Amniotic epithelial cell (primary cell): ENCODE measurements around the gene METRN.

Experiments used
- DNase-seq: peaks from one replicate; pipeline ENCODE4 v3.0.0-alpha.2; 2010; ENCODE audit warnings: low read depth

METRN gene

GRCh38 chr16:709566-710499 lies 5.1 kb upstream of the METRN start:
- peak; percentile 78 for DNase-seq

GRCh38 chr16:710500-711075 lies 4.3 kb upstream of the METRN start:
- no peak for DNase-seq

- DNase-seq: no peak
Measured at GRCh38 chr16:711084-711483, 3.8 kb upstream of the METRN start.

DNA sequence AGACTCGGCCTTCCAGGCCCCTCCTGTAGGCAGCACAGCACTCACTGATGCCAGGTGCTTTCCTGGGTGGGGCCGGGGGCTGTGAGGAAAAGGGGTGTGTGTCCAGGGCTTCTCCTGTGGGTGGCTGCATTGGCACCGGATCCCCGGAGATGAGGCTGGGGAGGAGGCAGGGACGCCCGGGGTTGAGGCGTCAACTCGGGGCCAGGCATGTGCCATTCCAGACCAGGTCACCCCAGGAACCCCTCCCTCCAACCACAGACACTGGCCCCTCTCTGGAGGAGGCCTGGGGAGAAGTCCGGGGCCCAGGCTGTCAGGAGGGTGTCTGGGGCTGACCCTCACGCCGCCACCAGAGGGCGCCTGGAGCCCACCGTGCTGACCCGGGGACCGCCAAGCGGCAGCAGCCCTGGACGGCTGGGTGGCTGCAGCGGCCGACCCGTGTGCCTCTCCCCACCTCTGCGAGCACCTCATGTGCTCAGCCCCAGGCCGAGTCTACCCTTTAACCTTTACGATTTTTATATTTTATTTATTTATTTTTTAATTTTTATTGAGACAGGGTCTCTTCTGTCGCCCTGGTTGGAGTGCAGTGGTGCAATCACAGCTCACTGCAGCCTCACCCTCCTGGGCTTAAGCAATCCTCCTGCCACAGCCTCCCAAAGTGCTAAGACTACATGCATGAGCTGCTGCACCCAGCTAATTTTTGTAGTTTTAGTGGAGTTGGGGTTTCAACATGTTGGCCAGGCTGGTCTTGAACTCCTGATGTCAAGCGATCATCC lies 3.2 kb upstream of the METRN start:
- peak; percentile 42 for DNase-seq

DNA sequence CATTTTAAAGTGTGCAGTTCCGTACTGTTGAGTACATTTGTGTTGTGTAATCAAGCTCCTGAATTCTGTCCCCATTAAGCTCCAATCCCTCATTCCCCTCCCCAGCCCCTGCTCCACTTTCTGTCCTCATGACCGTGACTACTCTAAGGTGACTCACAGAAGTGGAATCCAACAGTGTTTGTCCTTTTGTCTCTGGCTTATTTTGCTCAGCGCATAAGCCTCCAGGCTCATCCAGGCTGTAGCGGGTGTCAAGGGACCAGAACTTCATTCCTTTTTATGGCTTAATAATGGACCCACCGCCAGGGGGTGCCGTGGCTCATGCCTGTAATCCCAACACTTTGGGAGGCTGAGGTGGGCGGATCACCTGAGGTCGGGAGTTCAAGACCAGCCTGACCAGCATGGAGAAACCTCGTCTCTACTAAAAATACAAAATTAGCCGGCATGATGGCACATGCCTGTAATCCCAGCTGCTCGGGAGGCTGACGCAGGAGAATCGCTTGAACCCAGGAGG lies 2.1 kb upstream of the METRN start:
- peak; percentile 95 for DNase-seq

- no peak for DNase-seq
Measured at GRCh38 chr16:714079-714478, 839 bp upstream of the METRN start.

DNA sequence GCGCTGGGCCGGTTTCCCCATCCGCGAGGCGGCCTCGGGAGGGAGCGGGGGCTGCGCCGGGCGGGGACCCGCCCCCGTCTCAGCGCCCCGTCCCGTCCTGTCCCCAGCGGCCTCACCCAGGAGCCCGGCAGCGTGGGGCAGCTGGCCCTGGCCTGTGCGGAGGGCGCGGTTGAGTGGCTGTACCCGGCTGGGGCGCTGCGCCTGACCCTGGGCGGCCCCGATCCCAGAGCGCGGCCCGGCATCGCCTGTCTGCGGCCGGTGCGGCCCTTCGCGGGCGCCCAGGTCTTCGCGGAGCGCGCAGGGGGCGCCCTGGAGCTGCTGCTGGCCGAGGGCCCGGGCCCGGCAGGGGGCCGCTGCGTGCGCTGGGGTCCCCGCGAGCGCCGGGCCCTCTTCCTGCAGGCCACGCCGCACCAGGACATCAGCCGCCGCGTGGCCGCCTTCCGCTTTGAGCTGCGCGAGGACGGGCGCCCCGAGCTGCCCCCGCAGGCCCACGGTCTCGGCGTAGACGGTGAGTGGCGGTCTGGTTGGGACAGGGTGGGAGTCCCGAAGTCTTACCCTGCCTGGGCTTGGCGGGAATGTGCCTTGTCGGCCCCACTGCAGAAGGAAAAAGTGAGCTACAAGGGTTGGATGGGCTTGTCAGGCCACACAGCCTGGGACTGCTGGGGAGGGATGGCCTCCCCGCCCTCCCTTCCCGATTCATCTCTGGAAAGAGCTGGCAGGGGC lies 720 bp downstream of the METRN start:
- DNase-seq: no peak

DNA sequence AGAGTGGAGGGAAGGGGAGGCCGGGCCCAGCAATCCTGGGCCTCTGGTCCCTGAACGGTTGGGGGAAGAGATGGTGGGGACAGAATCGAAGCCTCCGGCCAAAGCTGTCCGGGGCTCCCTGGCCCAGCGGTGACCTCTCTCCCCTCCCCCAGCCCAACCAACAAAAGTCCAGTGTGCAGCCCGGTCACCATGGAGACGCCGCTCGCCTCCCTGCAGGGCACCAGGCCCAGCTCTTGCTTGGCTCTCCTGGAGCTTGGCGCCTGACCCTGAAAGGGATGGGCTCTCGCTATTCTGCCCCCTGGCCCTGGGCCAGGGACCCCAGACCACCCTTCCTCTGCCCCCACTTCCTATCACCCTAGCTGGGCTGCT lies 1.3 kb downstream of the METRN start:
- DNase-seq: peak; percentile 42

DNA sequence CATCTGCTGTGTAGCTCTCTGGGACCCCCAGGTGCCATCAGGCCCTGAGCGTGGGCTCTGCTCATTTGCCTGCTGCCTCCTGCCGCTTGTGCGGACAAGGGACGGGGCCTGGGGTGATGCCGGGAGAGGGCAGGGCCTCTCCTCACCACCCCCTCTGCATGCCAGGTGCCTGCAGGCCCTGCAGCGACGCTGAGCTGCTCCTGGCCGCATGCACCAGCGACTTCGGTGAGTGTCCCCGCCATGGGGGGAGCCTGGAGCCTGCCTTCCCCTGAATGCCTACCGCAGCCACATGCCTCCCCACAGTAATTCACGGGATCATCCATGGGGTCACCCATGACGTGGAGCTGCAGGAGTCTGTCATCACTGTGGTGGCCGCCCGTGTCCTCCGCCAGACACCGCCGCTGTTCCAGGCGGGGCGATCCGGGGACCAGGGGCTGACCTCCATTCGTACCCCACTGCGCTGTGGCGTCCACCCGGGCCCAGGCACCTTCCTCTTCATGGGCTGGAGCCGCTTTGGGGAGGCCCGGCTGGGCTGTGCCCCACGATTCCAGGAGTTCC lies 1.9 kb downstream of the METRN start:
- DNase-seq: no peak

GRCh38 chr16:717450-718245 lies 2.7 kb downstream of the METRN start:
- DNase-seq: no peak

GRCh38 chr16:718389-718788 lies 3.5 kb downstream of the METRN start:
- no peak for DNase-seq

GRCh38 chr16:718922-719321 lies 4.0 kb downstream of the METRN start:
- no peak for DNase-seq

DNA sequence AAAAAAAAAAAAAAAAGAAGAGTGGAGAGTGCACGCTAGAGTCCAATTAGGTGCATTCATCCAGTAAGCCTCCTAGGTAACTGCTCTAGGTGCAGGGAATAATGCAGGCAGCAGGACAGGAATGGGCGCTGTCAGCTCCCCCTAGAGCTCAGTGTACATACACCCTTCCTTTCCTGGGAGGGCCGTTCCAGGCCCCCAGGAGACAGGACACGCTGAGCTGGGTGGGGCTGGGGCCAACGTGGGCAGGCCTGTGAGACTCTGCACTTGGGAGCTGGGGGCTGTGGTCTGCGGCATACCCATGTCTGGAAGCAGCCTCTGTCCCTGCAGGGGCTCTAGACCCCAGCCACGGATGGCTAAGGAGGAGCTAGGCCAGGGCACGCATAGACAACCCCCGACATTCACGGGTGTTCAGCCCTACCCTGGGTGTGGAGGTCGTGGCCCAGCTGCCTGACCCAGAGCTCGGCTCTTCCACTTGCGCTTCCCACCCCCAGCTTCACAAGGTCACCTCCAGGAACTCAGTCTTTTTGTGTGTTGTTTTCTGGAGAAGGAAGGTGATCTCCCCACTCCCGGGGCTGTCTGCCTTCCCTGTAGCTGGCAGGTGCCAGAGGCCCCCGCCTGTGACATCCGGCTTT lies 5.0 kb downstream of the METRN start:
- no peak for DNase-seq

DNA sequence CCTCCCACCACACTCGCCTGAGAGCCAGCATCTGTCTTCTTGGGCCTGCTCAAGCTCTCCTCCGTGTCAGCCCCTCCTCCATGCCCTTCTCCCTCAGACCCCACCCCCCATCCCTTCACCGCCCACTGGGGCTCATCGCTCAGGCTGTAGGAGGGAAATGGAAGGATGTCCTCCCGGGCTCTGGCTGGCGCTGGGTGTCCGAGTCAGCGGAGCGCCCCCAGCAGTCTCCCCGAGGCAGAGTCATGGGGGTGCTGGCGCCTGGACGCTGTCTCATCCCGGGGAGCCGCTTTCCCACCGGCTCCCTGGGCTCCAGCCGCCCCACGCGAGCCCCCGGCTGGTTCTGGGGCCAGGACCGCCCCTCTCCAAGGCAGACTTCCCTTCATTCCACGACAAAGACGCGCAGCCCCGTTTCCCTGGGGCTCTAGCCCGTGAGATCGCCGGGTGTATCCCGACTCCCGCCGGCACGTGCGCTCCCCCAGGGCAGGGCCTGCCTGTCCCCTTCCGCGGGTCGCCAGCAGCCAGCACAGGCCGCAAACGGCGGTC lies 5.6 kb downstream of the METRN start:
- peak; percentile 84 for DNase-seq

GRCh38 chr16:720990-721764 lies 6.3 kb downstream of the METRN start, which contains the start of gene ANTKMT:
TSS of gene ANTKMT (plus strand) at chr16:721146. CDS start at chr16:721275, 129 bp downstream.
- peak; percentile 61 for DNase-seq

DNA sequence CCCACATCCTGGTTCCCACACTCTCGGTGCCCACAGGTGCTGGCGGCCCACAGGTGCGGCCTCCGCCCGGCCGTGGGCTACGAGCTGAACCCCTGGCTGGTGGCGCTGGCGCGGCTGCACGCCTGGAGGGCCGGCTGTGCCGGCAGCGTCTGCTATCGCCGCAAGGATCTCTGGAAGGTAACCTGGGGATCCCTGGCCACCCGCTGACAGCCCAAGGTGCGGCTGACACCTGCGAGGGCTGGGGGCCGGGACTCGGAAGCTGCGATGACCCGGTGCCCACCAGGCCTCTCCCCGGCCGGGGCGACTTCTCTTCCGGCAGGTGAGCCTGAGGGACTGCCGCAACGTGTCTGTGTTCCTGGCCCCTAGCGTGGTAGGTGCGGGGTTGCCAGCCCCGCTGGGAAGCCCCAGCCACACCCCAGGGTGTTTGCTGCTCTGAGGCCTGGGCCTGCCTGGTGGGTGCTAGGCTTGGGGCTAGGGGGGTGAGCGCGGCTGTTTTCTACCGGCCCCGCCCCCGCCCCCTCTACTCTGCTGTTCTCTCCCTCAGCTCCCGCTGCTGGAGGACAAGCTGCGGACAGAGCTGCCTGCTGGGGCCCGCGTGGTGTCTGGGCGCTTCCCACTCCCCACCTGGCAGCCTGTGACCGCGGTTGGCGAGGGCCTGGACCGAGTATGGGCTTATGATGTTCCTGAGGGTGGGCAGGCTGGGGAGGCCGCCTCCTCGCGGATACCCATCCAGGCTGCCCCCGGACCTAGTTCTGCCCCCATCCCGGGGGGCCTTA lies 7.0 kb downstream of the METRN start:
- DNase-seq: no peak

DNA sequence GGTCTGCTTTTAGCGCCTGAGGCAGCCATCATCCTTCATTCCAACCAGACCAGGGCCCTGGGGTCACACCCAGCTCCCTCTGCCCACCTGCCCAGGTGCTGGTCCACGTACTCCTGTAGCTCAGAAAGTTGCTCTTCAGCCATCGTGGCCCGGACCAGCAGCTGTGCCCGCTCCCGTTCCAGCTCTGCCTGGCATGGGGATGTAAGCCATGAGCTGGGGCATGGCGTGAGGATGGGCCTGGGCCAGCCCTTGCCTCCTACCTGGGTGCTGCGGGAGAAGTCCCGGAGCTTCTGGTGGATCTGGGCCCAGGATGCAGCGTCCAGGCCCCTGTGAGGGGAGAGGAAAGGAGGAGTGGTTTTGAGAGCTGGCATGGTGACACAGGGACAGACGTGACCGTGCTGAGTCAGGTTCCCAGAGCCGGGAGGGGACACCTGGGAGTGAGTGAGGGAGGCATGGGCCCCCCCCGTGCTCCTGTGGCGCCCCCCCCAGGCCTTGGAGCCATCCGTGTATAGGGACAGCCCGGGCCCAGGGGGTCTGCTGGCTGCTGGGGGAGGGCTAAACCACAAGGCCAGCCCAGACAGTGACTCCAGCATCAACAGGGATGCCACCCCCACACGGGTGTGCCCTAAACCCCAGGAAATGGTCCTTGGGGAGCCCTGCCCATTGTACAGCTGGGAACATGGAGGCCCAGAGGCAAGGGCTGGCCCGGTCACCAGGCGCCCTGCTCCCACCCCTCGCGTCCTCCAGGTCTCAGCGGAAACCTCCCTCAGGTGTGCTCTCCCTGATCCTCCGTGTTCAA lies 8.1 kb downstream of the METRN start:
- no peak for DNase-seq
